Fibroblast of skin of abdomen (primary cell): ENCODE measurements around the gene URI1.

Experiments used
- DNase-seq: peaks from one replicate; pipeline ENCODE4 v3.0.0-alpha.2; 2013

The URI1 gene

DNA sequence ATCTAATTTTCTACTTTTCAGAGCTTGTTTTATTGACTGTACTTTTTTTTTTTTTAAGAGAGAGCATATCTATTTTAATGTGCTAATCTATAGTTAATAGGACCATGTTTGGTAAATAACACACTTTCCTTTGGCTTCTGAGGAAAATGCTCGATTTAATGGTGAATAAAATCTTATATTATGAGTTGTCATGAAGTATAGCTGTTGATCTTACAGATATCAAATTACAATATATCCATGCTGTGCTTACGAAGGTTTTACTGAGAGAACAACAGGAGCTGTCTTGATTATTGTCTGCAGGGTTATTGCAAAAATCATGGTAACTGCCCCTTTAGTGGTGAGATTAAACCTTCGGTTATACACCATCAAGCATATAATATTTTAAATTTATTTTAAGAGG, 29.6 kb downstream of the URI1 start:
- no peak for DNase-seq

GRCh38 chr19:29974701-29975100, 32.7 kb downstream of the URI1 start:
- DNase-seq: no peak

- no peak for DNase-seq
Observed at GRCh38 chr19:29976151-29976943, 34.3 kb downstream of the URI1 start.

DNA sequence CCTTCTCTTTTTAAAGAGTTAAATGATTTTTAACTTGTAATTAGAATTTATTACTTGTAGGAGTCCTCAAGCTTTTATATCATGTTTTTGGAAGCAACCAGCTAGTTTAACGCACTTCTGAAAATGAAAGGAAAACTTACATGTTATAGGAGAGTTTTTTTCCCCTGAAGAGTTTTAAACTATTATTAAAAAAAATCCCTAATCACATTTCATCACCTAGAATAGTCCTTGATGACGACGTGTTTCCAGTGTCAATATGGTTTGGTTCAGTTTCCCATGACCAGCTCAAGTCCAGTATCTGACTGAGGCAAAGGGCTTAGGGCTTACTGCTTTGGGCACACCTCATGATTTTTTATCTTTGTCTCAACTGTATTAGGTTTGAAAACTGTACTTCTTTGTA, 36.0 kb downstream of the URI1 start:
- no peak for DNase-seq

DNA sequence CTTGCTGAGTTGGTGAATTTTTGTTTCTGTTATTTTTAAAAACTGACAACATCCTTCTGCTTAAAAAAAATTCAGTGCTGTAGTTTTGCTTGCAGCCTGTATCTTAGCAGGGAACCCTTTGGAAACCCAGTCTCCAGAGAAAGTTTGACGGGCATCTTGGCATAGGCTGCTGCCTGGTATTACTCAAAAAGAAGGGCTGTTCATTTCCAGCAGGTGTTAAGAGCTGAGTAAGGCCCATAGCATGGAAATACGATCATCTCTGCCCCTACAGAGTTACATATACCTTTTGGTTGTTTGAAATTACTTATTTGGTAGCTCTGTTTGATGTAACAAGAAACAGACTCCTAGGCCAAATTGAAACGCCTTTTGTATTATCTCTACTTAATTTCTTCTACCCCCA, 41.5 kb downstream of the URI1 start:
- no peak for DNase-seq

GRCh38 chr19:29985196-29985595, 43.2 kb downstream of the URI1 start:
- no peak for DNase-seq

DNA sequence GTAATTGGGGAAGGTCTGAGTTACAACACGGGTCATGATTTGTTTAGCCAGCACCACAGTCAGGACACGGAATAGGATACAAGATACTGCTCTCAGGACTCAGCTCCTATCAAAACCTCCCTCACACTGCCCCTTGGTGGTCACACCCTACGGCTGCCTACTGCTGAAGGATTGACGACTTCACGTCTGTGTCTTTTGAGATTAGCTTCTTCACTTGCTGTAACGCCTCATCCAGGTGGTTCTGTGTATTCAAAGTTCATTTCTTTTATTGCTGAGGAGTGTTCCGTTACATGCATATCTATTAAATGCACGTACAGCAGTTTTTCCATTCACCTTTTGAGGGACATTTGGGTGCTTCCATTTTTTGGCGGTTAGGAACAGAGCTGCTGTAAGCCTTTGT, 46.3 kb downstream of the URI1 start:
- no peak for DNase-seq

DNA sequence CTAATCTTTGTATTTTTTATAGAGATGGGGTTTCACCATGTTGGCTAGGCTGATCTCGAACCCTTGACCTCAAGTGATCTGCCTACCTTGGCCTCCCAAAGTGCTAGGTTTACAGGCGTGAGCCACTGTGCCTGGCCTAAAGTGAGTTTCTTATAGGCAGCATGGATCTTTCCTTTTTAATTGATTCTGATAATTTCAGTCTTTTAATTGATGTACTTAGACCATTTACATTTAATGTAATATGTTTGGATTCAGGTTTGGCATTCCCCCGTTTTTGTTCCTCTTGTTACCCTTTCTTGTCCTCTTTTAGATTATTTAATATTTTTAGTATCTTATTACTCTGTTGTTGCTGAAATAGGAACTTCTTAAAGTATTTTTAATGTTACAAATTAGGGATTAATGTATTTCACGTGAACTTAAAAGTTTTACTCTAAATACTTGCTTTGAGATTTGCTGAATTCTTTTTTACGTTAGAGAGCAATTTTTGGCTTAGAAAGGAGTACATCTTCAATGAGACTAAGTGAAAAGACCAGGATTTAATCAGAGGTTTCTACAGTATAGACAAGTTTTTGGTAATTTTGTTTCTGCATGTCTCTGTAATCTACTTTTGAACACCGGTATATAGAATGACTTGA, 50.3 kb downstream of the URI1 start:
- DNase-seq: no peak

- DNase-seq: no peak
Observed at GRCh38 chr19:29999490-29999889, 57.5 kb downstream of the URI1 start.

GRCh38 chr19:30000862-30001261, 58.8 kb downstream of the URI1 start:
- DNase-seq: no peak

DNA sequence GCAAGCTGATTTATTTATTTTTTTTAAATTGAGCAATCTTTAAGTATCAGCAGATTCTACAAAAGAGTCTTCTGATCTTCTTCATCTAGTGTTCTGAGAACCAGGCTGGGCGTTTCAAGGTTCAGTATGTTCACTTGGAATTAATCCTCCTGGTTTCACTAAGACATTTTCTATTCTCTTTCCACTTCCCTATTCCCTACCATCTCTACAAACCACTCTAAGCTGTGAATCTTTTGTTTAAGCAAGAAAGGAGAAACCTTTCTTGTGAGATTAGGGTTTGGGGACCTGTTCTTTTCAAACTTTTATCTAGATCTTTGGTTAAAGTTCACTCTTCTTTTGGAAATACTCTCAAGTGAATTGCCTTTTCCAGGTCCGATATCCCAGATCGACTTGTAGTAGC, 59.3 kb downstream of the URI1 start:
- DNase-seq: no peak

- DNase-seq: no peak
Observed at GRCh38 chr19:30001791-30002190, 59.8 kb downstream of the URI1 start.

DNA sequence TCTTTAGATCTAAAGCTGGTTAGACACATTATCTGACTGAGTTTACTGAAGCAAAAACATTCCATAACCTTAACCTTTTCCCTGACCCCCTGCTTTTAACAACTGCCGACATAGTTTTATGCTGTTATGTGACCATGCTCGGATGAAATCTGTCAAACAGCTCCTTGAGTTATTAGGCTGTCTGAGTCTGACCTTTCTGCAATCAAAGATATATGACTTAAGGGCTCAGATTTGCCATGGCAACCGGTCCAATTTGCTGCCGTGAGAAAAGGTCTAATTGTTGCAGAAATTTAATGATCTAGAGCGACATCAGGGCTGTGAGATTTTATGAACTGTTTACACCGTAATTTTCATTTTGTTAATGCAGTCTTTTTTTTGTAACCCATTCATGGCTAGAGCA, 61.8 kb downstream of the URI1 start:
- no peak for DNase-seq

- DNase-seq: no peak
Observed at GRCh38 chr19:30004403-30004802, 62.4 kb downstream of the URI1 start.

- no peak for DNase-seq
Observed at GRCh38 chr19:30006207-30006606, 64.2 kb downstream of the URI1 start.

DNA sequence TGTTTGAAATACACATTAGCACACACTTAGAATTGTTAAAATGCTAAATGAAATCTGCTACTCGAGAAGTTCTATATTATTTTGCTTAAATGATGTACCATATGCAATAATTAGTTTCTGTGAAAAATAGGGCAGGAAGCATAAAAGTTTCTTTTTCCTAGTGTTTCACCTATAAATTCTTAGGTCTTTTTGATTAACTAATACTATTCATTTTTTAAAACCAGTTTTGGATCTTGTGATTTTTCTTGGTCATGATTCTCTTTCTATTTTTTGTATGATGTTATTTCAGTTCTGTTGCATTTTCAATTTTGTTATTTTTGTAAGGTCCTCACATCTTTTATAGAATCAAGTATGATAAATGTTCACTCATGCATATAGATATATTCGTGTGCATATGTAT, 66.1 kb downstream of the URI1 start:
- DNase-seq: no peak

DNA sequence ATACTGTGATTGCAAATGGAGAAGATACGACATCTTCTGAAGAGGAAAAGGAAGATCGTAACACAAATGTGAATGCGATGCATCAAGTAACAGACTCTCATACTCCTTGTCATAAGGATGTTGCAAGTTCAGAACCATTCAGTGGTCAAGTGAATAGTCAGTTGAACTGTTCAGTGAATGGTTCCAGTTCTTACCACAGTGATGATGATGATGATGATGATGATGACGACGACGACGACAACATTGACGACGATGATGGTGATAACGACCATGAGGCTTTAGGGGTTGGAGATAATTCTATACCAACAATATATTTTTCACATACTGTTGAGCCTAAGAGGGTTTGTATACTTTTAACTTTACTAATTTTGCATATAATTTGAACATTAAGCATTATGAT, 67.0 kb downstream of the URI1 start:
- DNase-seq: no peak

- DNase-seq: no peak
Observed at GRCh38 chr19:30011051-30011578, 69.1 kb downstream of the URI1 start.

GRCh38 chr19:30014770-30015169, 72.7 kb downstream of the URI1 start:
- no peak for DNase-seq

DNA sequence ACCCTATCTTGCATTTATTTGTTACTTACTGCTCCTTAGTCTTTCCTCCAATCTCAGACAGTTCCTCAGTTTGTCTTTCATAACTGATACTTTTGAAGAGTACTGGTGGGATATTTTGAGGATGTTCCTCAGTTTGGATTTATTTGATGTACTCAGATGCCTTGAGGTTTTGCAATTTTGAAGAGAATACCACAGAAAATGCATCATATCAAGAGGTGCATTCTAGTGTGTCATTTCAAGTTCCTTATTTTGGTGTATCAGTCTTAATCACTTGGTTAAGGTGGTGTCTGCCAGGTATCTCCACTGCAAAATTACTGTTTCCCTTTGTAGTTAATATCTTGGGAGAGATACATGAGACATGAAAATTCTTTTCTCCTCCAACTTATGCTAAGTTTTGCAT, 75.1 kb downstream of the URI1 start:
- DNase-seq: no peak

DNA sequence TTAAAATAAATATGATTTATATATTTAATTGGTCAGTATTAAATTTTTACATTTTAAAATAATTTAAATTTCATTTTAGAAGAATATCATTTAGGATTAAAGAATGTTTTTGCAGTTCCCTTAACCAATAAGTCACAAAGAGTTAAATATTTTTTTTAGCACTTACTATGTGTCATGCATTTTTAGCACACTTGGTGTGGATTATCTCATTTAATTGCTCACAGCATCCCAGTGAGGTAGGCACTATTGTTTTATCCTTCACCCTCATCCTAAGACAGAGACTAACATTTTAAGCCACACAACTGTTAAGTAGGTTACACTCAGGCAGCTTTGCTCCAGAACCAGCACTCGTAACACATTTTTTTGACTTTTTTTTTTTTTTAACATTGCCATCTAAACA, 78.2 kb downstream of the URI1 start:
- DNase-seq: no peak

DNA sequence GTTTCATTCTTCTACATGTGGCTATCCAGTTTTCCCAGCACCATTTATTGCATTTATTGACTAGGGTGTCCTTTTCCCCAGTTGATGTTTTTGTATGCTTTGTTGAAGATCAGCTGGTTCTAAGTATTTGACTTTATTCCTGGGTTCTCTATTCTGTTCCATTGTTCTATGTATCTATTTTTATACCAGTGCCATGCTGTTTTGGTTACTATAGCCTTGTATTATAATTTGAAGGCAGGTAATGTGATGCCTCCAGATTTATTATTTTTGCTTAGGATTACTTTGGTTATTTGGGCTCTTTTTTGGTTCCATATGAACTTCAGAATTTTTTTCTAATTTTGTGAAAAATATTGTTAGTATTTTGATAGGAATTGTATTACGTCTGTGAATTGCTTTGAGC, 80.6 kb downstream of the URI1 start:
- no peak for DNase-seq

GRCh38 chr19:30023330-30023729, 81.3 kb downstream of the URI1 start:
- DNase-seq: no peak

DNA sequence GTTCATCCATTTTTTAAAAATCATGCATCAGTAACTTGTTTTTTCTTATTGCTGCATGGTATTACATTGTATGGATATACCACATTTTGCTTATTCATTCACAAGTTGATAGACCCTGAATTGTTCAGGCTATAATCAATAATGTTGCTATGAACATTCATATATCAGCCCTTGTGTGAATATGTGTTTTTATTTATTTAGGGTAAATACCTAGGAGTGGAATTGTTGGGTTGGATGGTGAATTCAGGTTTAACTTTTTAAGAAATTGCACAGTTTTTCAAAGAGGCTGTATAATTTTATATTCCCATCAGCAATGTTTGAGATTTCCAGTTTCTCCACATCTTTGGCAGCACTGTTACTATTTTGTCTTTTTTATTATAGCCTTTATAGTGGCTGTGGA, 82.1 kb downstream of the URI1 start:
- no peak for DNase-seq
